HG03139 (cell line): ENCODE data around the gene NIBAN1.

Experiments used
- ATAC-seq: cut with Tn5 transposase; IDR thresholded peaks from one replicate; pipeline ENCODE4 v1.9.1; 2021; ENCODE audit not compliant: unreplicated experiment

NIBAN1 gene

DNA sequence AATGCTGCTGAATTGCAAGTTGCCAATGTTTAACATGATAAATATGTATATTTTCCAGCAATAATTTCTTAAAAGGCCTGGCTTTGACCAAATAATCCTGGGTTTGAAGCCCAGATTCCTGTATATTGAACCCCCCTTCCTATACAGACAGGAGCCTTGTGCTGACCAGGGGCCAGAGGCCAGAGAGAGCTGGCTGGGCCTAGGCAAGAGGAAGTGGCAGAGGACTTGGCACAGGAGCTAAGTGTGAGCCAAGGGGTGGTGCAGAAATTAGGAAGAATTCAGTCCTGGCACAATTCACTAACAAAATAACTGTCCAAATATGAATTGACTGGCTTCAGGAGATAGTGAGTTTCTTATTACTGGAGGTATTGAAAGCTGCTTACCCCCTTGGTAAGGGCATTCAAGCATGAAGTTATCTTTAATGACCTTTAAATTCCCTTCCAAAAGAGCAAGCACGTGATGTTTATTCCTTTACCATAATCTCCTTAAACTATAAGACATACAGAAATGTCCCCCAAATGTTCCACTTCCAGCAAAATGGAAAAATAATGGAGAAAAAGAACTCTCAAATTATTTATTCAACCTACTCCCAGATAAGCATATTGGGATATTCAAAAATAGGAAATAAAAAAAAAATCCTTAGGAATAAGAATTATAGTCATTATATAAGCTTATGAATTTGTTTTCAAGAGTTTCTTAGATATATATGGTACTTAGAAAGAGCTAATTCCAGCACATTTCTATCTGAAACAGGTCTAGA, 26.6 kb downstream of the NIBAN1 start:
- no peak for ATAC-seq

DNA sequence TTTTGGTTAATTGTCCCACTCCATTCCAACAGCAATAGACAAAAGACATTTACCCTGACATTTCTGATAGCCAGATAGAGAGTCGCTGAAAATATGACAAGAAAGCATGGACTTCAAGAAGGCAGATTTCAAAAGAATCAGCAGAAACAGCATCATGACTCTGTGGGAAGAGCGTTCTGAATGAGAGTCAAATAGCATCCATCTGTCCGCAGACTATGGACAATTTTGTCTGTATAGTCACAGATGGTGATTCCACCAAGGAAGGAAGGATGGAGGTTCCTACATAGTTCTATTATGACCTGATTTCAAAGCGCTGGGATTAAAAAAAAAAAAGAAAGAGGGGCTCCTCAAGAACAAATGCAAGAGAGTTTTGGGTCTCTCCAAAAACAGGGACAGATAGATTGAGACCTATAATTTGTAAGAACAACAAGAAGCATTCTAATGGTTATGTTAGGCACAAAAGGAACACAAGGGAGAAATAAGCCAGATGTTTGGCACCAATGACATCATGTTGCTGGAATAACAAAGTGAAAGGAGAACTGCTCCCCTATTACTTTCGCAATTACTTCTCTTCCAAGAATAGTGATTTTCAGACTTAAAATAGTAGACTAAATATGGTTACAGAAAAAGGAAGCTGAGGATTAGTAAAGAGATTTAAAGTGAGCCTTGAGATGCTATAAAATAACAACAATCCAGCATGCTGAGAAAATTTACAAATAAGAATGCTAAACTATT, 28.5 kb downstream of the NIBAN1 start:
- no peak for ATAC-seq

DNA sequence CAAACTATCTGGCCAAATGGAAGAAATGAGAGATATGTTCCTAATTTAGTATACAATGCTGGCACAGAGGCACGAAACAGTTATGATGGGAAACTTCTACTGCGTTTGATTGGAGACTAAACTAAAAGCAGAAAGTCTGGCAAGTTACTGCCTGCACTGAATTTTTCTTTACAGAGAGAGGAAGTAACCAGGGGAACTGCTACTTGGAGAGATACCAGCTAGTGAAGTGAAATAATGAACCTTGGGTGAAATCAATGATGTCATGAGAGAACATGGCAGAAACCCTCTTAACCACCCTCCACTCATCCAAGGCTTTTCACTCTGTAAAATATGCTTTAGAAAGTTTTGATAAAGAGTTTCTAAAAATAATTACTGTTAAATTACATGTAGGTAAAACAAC, 29.3 kb downstream of the NIBAN1 start:
- ATAC-seq = peak; percentile 47

DNA sequence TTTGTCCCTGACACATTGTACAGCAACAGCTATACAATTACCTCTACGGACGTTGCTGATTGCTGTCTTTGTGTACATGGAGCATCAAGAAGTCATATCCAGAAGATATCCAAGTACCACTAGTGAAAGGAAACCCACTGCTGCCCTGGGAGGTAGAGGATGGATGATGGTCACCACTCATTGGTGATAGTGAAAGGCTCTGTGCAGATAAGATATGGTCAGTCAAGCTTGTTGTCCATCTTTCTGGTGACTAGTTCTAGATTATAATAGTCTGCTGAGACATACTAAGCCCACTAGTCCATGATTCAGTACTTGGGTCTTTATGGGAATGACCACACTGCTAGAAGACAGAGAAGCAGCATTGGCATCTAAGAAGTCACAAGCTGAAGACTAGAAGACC, 30.3 kb downstream of the NIBAN1 start:
- ATAC-seq = no peak

DNA sequence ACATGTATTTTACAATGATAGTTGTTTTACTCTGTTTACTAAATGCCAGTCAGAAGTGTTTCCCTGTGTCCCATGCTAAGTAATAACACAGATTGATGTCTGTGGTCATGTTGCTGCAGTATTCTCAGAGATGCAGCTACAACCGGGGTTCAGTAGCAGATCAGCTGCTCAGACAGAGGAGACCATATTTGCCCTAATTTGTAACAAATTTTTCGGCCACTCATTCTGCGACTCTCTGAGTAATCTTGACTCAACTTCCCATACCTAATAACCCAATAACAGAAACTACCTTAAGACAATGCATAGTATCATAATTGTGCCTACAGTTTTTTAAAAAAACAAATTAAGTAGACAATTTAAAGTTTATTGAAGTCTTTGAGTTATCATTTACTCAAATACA, 32.6 kb downstream of the NIBAN1 start:
- ATAC-seq = peak; percentile 57

DNA sequence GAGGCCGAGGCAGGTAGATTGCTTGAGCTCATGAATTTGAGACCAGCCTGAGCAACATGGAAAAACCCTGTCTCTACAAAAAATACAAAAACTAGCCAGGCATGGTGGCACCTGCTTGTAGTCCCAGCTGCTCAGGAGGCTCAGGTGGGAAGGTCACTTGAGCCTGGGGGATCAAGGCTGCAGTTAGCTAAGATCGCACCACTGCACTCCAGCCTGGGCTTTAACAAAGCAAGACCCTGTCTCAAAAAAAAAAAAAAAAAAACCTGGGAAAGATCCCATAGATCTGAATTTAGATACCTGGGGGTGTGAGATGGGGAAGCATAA, 32.9 kb downstream of the NIBAN1 start:
- no peak for ATAC-seq

DNA sequence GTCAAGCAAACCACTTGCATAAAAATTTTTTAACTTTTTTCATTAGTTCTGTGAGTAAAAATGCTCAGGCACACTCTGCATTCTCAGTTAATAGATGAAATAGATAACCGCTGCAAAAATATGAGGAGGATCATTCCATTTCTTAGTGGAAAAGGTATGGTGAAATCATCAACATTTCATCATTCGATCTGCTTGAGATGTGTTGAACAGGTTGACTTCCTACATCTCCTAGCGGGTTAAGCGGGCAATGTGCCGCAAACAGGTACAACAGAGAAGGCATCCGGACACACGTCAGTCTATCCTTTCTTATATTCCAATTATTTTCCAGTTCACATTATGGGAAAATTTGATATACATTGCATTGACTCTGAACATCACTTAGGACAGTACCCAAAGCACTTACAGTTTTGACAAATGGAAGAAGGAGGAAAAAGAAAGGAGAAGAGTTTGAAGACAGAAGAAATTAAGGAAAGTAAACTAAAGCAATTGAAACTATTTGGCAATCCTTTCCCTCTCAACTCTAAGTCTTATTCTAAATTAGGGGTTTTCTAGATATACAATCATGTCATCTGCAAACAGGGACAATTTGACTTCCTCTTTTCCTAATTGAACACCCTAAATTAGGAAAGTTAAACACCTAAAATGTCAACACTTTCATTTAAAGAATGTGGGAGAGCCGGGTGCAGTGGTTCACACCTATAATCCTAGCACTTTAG, 33.5 kb downstream of the NIBAN1 start:
- ATAC-seq = no peak

DNA sequence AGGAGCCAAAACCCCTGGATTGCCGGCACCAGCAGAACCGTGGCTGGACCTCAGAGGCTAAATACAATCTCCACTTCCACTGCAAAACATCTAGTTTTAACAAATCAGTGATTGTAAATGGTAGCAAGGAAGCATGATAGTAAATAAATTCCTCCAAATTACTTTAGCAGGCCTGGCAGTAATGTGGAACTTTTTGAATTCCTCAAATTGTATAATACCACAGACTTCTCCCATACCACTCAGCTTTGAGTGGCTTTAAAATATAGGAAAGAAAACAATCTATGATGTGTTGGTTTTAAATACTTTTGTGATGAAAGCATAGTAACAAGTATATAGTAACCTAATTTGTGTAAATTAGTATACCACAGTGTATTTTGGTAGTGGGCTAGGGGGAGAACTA, 34.1 kb downstream of the NIBAN1 start:
- no peak for ATAC-seq

DNA sequence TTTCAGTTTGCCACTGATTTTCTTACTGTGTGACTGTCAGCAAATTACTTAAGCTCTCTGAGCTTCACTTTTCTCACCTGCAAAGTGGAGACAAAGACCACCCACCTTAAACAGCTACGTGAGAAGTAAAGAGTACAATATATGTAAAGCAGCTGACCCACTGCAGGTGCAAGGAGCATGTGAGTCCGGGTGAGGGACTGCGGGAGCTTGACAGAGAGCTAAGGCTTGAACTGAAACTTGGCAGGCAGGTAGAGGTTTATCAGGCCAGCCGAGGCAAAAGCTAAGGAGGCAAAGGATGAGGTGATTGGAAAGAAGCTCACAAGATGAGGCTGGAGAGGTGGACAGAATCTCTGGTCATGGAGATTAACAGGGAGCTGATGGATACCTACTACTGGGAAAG, 36.6 kb downstream of the NIBAN1 start:
- ATAC-seq = no peak

DNA sequence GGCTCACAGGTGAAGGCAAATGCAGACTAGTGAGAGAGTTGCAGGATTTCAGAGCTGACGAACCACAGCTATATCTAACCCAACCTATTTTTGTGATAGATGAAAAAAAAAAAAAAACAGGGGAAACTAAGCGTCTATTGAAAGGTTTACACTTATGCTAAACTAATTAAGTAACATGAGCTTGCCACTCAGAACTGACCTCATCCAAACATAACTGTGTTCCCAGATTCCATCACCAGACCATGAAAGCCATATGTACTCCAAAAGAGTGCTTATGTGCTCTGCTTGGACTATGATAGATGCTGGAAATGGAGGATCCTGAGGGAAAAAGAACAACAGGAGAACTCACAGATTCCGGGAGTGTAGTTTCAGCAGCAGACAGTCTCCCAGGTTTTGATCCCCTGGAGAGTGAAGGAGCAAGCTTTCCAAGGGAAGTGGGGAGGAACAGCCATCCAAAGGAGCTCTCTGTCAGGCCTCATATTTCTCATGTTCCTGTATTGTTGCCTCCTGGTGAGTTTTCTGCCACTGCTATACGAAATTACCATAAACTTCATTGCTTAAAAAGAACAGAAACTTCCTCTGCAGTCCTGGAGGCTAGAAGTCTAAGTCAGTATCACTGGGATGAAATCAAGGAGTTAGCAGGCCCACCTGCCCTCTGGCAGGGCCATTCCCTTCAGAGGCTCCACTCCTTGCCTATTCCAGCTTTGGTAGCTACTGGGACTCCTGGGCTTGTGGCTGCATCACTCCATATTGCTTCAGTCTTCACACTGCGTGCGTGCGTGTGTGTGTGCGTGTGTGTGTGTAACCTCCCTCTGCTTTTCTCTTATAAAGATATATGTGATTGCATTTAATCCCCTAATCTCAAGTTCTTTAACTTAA, 38.1 kb downstream of the NIBAN1 start:
- ATAC-seq = no peak

DNA sequence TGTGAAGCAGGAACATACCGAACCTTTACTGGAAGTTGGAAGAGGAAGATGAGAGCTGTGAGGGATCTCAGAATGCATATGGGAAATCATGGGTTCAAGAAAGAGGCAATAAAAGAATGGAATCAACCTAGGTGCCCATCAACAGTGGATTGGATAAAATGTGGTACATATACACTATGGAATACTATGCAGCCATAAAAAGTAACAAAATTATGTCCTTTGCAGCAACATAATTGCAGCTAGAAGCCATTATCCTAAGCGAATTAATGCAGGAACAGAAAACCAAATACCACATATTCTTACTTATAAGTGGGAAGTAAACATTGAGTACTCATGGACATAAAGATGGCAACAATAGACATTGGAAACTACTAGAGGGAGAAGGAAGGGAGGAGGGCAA, 40.4 kb downstream of the NIBAN1 start:
- ATAC-seq = no peak

DNA sequence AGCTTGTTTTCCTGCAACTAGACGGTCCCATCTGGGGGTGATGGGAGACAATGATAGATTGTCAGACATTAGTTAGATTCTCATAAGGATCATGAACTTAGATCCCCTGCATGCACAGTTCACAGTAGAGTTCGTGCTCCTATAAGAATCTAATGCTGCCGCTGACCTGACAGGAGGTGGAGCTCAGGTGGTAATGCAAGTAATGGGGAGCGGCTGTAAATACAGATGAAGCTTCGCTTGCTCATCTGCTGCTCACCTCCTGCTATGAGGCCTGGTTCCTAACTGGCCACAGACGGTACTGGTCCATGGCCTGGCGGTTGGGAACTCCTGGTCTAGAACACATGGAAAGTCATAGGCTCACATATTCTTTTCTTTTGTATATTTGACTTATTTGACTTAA, 42.0 kb downstream of the NIBAN1 start:
- ATAC-seq = no peak

DNA sequence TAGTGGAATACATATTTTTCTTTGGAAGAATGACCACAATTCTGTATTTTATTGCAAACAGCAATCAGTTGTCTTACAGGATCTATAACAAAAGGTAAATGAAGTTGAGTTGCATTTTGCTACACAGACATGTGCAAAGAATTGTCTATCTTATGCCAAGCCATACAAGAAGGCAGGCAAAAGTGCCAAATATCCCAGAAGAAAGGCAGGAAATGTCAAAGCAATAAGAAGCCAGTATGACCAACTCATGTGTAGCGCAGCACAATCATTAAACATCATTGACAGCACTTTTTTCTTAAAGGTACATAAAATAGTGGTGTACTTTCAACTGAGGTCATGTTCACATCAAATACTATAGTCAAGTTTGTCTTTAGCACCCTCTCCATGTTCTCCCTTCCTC, 42.7 kb downstream of the NIBAN1 start:
- no peak for ATAC-seq

DNA sequence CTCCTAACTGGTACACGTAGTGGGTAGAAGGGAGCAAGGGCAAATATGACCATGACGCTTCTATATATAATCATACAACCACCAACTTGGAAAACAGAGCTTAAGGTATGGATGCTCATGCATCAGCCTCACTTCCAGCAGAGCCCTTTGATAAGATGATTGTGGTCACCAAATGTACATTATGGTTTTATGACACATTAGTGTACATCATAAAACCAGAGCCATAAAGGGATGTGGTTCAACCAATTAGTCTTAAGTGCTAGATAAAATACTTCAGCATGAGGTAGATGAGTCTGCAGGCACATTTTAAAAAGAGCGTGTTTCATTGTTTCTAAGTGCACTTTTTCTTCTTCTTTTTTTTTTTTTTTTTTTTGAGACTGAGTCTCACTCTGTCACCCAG, 43.7 kb downstream of the NIBAN1 start:
- ATAC-seq = no peak

DNA sequence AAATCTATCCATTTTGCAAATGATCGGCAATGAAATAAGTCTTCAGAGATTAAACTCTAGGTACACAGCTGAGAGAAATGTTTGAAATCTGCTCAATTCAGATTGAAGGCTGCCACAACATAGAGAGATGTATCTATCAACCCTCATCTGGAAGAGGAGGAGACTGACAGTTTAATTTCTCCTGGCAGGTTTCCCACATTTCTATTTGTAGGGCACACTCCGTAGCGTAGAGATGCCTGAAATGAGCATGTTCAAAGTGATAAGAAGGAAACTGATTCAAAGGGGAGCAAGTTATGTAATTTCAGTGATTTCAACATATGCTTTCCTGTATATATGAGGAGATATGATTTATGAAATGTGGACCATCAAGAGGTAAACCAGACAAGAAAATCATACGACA, 44.1 kb downstream of the NIBAN1 start:
- ATAC-seq = no peak

DNA sequence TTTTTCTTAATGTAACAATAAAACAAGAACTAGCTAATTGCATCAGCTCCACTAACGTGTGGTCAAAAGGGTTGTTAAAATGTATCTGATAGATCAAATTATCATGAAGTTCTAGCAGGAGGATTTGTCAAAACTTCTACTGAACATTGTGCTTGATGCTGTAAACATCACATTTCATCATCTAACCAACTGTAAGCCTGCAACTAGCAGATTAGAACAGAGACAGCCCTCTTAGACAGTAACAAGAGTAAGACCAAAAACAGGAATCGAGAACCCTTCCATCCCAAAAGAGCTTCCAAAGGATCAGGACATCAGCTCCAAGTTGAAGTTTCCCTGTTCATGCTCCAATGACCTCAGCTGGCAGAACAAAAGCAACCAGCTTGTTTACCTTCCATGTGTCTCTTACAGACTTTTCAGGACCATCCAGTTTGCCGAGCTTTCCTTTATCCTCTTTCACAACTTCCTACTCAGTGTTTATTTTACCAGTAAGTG, 44.6 kb downstream of the NIBAN1 start:
- no peak for ATAC-seq

DNA sequence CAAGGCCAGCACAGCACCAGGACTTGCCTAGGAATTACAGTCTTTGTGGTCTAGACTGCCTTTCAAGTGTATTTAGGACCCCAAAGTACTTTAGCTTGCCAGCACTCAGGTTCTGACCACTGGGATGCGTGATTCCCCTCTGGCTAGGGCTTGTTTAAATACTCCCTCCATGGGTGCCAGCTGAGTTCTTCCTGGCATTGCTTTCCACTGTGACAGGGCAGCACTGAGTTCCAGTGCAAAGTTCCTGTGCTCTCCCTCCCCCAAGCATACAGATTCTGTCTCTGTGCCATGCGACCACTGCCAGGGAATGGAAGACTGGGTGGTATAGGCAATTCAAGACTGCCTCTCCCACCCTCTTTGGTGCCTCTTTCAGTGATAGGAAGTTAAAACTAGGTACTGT, 45.9 kb downstream of the NIBAN1 start:
- ATAC-seq = no peak
